Transverse colon (tissue), 4 donors: Measurements from ENCODE around the gene DYNLT3.

Experiments used
- CTCF ChIP-seq, 5 experiments: fragments of 200-600 bp in 3 of 5; fragments of 450-650 bp in 2 of 5; sonication (generic) in 3 of 5; IDR thresholded peaks; 1 replicate in 2 of 5; 2 replicates in 3 of 5; pipeline ENCODE4 v1.5.1; 2016 to 2017; ENCODE audit warnings: antibody characterized with exemption in 5 of 5, inconsistent platforms in 3 of 5, mild to moderate bottlenecking in 2 of 5, moderate library complexity in 1 of 5
- EP300 ChIP-seq: sonication (generic); formaldehyde crosslinking; IDR thresholded peaks from one replicate; pipeline ENCODE4 v1.6.1; 2017; ENCODE audit warnings: antibody characterized with exemption, low read depth
- POLR2A ChIP-seq: fragments of 450-650 bp; IDR thresholded peaks from one replicate; pipeline ENCODE4 v1.6.1; 2016; ENCODE audit warnings: antibody characterized with exemption, mild to moderate bottlenecking, moderate library complexity
- POLR2AphosphoS5 ChIP-seq, 3 donors: sonication (generic); formaldehyde crosslinking; IDR thresholded peaks; one replicate each; pipeline ENCODE4 v1.6.1; 2016; ENCODE audit warnings: antibody characterized with exemption in 3 of 3

GRCh38 chrX:37820646-37821045, 26.7 kb downstream of the DYNLT3 start:
- TF ChIP-seq CTCF (IDR thresholded peaks at IDR 0.05): no peak
- TF ChIP-seq POLR2AphosphoS5 (IDR thresholded peaks at IDR 0.05): no peak
- no peak for TF ChIP-seq EP300
- TF ChIP-seq POLR2A: no peak
